COLO829 (cell line): ENCODE measurements around the gene FPGS.
"Not testable (repeated sequence)": the region's sequence is repeated elsewhere in the genome, so short reads cannot be mapped to it uniquely, and the experiment has no call there.

ENCODE experiments used
- DNase-seq: peaks from one replicate; pipeline ENCODE4 v3.0.0; 2012; ENCODE audit warnings: low spot score

The FPGS gene

GRCh38 chr9:127812936-127813675 lies 10.4 kb downstream of the FPGS start:
- no peak for DNase-seq

GRCh38 chr9:127813686-127814226 lies 11.1 kb downstream of the FPGS start:
- no peak for DNase-seq

- DNase-seq: no peak
Observed at GRCh38 chr9:127814619-127815511, 12.2 kb downstream of the FPGS start.

- DNase-seq: no peak
Observed at GRCh38 chr9:127815512-127816361, 13.1 kb downstream of the FPGS start.

- no peak for DNase-seq
Observed at GRCh38 chr9:127816362-127816725, 13.7 kb downstream of the FPGS start.

- DNase-seq: no peak
Observed at GRCh38 chr9:127816728-127817127, 14.0 kb downstream of the FPGS start.

GRCh38 chr9:127817881-127818434 lies 15.3 kb downstream of the FPGS start:
- DNase-seq: no peak

- no peak for DNase-seq
Observed at GRCh38 chr9:127818574-127818973, 15.9 kb downstream of the FPGS start.

GRCh38 chr9:127822108-127822507 lies 19.4 kb downstream of the FPGS start:
- no peak for DNase-seq

GRCh38 chr9:127825319-127826051 lies 22.8 kb downstream of the FPGS start:
- DNase-seq: no peak

GRCh38 chr9:127826253-127826913 lies 23.7 kb downstream of the FPGS start:
- no peak for DNase-seq

- DNase-seq: no peak
Observed at GRCh38 chr9:127828262-127829031, 25.8 kb downstream of the FPGS start.

GRCh38 chr9:127829205-127829906 lies 26.7 kb downstream of the FPGS start:
- no peak for DNase-seq

GRCh38 chr9:127832248-127832647 lies 29.6 kb downstream of the FPGS start:
- DNase-seq: no peak

GRCh38 chr9:127833555-127833954 lies 30.9 kb downstream of the FPGS start:
- no peak for DNase-seq

- no peak for DNase-seq
Observed at GRCh38 chr9:127835991-127836516, 33.4 kb downstream of the FPGS start.

- DNase-seq: not testable (repeated sequence)
Observed at GRCh38 chr9:127836561-127836960, 33.9 kb downstream of the FPGS start.

- no peak for DNase-seq
Observed at GRCh38 chr9:127837346-127837745, 34.7 kb downstream of the FPGS start.
